HG03460 (cell line): ENCODE results near the gene MSL1.

ENCODE experiments used
- ATAC-seq: cut with Tn5 transposase; IDR thresholded peaks from one replicate; pipeline ENCODE4 v1.9.1; 2021; ENCODE audit not compliant: unreplicated experiment

The MSL1 gene

DNA sequence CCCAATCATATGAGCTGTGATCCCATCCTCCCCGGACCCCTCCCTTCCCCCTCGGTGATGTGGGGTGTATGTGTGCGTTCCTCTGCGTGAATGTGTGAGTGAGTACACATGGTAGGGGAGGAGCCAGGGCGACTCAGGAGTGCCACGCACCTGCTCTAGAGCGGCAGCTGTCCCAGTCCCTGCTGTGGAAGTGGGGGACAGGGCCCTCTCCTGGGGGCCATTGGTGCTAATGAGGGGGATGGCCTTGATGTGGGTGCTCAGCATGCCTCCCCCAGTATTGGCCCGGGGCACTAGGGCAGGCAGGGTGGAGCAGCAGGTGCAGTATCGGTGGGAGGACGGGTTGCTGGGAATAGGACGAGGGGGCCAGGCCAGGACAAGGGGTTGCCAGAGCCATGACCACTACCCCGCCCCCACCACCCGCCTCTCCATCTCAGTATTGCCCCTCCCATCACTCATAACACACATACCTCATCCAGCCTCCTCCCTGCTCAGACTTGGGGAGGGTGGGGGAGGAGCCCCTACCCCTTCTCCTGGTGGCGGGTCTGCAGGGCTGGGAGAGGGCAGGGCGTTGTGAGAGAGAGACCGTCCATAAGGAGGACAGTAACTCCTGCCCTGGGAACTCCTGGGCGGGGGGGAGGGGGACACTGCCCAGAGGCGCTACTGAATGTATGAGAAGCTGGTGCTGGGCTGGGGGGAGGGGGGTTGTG lies 29.9 kb upstream of the MSL1 start:
- no peak for ATAC-seq

DNA sequence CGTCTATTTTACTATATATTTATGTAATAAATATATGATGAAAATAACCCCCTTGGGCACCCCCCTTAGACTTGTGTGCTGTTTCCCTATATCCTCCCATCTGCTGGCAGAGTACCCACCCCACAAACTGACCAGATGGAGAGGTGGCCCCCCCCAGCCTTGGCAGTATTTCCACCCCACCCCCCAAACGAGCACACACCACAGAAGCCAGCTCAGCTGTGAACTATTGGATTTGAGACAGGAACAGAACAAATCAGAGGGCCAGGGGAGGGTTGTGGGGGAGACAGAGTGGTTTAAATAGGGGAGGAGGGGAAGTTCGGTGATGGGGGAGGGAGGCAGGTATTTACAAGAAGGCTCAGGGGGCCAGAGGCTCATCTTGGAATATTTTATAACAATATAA lies 29.2 kb upstream of the MSL1 start:
- ATAC-seq = no peak

DNA sequence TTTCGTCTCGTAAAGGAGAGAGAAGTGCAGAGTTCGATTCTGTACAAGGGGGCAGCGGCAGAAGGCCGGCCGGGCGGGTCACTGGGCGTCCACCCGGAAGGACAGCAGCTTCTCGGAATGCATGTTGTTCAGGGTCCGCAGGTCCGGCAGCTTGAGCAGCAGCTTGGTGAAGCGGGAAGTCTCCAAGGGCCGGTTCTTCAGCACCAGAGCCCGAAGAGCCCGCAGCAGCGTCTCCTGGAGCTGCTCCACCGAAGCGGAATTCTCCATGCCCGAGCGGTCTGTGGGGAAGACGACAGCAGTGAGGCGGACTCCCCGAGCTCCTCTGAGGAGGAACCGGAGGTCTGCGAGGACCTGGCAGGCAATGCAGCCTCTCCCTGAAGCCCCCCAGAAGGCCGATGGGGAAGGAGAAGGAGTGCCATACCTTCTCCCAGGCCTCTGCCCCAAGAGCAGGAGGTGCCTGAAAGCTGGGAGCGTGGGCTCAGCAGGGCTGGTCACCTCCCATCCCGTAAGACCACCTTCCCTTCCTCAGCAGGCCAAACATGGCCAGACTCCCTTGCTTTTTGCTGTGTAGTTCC lies 28.7 kb upstream of the MSL1 start:
- no peak for ATAC-seq

DNA sequence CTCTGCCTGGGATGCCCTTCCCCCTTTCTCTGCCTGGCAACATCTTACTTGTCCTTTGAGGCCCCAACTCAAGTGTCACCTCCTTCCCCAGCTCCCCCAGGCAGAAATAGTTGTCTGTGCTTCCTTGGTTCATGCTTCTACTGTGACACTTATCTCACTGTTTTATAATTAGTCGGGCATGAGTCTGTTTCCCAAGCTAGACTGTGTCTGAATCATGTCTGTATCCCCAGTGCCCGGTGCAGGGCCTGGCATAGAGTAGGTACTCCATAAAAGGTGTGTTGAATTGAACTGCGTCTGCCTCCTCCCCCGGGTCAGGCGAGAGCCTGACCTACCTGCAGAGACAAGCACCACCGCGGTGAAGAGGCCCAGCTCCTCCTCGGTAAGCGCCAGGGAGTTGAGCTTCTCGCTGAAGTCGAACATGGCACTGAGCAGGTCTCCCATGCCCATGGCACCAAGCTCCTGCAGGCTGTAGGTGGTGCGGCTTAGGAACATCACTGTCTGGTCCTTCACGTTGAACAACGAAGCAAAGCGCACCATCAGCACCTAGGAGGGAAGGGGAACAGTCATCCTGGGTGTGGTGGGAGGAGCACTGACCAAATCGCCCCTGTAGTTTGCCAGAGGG lies 28.1 kb upstream of the MSL1 start:
- ATAC-seq = no peak

DNA sequence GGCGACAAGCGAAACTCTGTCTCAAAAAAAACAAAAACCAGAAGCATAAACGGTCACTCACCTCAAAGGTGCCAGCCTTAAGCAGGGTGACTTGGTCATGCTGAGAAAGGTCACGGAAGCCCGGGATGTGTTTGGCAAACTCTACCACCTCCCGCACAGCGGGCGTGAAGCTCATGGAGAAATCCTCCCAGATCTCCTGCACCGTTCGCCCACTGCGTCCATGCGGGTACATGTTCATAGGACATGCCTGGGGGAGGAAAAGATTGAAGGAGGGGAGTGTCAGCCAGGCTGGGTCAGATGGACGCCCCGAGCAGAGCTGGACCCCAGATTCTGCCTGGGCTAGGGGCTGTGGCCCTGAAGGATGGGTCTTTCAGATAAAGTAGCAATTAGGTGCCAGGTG lies 26.9 kb upstream of the MSL1 start:
- ATAC-seq = no peak

DNA sequence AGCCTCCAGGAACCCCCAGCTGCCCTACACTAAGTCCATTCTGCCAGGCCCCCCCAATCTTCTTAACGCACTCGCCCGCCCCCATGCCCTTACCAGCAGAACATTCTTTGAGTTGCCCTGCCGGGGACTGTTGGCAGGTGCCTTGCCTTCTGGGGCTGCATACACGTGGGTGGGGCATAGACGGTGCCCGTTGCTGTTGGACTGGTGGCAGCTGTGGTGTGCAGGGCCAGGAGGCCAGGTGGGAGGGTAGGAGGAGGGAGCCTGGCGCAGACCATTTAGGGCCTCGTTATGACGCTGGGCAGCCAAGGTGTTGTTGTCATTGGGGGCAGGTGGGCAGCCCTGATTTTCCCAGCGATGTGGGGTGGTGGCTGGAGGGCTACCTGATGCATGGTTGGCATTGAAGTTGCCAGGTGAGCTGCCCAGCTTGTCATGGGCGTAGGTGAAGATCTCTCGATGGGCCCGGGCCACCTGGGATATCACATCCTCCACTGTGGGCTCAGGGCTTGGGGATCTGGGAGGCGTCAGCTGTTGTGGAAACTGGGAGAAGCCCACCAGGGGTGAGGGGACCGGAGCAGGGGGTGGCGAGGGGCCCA lies 26.3 kb upstream of the MSL1 start:
- ATAC-seq = no peak

DNA sequence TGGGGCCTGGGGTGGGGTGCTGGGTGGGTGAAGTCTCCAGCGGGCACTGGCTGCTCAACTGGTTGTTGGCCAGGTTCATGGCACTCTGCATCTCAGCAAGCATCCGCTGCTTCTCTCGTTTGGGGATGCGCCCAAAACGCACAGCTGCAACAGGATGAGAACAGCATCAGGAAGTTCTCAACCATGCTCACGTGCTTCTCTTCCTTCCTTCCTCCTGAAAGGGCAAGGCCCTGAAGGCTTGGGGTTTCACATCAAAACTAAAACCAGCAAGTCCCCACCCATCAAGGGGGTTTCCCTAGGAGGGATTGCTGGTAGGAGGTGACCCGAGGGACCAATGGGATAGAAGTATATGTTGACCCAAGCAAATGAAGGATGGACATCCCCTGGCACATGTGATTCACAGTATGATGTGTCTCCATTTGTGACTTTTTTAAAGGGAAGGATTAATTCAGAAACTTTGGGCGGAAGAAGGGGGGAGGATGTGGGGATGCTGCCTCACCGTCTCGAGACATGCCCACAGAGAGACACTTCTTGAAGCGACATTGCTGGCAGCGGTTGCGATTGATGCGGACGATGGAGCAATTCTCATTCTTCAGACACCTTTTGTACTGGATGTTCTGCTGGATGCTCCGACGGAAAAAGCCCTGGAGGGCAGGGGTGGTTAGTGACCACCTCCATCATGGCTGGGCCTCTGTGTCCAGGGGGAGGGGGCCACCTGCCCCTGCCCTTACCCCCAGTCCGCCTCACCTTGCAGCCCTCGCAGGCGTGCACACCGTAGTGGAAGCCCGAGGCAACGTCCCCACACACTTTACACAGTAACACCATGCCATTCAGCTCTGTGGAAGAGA lies 25.6 kb upstream of the MSL1 start:
- peak; percentile 43 for ATAC-seq

DNA sequence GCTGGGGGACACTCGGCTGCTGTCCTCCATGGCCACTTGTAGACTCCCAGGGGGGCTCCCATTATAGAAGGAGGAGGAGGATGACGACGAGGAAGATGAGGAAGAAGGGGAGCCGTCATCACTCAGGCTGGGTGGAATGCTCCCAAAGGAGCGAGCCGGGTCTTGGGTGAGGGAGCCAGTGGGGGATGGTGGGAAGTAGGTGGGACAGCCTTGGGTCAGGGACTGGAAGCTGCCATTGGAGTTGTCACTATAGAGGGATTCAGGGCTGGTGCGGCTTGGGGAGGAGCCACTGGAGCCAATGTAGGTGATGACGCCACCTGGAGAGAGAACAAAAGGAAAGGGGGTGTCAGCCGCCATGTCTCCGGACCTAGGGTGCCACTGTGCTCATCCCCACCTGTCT lies 24.7 kb upstream of the MSL1 start:
- ATAC-seq = no peak

DNA sequence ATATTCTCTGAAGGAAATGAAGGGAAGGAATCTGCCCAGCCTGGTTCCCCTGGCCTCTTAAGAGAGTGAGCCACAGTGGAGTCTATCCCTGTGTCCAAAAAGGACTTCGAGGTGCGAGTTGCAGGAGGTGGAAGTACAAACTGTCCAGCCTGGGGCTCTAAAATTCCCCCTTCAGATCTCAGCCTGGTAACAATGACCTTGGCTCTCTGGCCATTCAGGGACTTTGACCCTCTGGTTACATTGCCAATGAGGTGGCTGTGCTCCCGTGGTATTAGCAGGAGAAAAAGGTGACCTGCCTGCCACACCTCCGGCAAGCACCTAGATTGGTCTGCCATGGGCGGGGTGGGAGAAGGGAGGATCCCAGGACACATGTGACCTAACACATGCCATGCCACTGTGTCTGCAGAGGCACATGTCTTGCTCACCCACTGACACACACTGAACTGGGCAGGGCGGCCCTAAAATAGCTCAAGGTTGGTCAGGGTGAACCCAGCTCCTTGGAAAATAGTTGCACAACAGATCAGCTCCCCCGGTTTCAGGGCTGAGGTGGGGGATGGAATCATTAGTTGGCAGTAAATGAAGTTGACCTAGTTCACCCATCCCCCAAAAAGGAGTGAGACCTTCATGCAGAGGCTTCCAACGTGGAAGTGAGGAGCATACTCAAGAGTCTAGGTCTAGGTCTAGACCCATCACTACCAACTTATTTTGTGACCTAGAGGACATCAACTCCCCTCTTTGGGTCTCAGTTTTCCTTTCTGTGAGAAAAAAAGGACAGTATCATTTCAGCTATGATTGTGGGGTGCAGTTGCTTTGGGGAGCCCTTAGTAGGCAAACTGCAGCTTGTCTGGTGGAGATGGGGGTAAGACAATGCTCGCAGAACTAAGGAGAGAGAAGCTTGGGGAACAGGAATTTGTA lies 23.6 kb upstream of the MSL1 start:
- ATAC-seq = no peak

DNA sequence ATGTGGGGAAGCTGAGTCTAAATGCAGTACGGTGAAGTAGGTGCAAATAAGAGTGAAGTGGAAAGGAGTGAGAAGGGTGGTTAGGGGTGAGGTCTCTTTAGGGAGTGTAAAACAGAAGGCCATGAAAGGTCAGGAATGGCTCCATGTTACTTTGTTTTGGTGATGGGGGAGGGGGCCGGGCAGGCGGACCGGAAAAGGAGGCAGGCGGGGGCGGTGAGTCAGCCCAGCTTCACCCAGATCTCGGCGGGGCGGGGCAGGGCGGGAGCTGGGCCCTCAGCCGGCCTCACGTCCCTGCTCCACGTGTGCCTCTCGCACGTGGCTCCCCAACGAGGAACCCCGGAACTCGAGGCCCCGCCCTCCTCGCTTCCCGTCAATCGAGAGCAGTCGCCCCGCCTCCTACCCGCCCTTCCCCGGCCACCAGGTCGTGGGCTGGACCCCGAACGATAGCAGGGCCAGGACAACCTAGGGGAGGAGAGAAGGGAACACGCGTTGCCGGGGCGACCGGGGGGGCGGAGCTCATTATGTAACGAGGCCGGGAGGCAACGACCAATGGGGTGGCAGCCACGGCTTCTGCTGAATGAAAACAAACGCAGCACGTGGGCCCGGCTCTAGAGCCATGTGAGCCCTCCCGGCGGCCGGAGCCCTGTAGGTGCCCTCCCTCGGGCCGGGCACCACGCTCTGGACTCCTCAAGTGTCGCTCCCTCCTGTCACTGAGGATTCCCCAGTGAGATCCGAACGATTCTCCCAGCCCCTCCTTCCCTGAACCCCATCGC lies 22.7 kb upstream of the MSL1 start:
- peak; percentile 59 for ATAC-seq

DNA sequence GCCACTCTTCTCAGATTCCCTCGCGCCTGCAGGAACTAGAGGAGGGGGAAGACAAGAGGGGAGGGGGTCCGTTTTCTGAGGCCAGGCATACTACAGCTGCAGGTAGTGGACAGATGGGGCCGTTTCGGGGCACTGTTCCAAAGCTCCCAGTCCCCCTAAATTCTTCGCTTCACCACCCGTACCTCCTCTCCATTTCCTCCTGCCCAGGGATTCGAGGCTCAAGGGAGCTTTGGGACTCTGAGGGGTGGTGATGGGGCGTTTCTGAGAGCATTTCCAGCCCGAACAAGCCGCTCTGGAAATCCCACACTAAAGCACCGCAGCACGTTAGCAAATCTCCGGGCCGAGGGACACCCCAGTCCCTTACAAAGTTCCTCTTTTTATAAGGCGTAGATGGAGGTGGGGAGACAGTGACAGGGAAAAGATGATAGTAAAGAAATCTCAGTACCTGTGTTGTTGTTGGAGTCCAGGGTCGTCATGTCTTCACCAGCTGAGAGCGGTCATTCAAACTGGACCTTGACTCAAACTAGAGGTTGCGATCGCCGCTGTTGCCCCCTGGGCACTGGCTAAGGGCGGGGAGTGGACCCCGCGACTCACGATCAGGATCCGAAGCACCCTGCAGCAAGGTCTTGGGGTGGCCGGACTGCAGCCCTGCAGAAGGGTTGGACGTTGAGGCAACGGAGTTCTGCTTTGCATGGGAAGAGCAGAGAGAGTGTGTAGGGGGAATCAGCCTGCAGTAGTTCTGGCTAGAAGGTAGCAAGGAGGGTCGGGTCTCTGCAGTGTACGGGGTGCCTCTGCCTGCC lies 22.0 kb upstream of the MSL1 start:
- ATAC-seq = no peak

DNA sequence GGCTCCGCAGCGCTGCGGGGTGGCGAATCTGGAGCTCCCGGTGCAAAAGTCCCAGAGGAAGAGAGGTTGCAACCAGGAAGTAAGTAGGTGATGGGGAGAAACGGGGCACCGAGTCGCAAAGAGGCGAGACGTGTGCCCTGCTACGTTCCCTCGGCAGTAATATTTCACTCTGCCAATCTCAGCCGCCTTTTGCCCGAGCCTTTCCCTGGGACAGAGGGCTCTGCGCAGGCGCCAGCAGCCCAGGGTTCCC lies 21.4 kb upstream of the MSL1 start, which contains the start of gene NR1D1:
TSS of gene NR1D1 (minus strand) at position 171 of the 250 bp plus-strand sequence. CDS start 495 bp downstream, outside the sequence.
- ATAC-seq = no peak

DNA sequence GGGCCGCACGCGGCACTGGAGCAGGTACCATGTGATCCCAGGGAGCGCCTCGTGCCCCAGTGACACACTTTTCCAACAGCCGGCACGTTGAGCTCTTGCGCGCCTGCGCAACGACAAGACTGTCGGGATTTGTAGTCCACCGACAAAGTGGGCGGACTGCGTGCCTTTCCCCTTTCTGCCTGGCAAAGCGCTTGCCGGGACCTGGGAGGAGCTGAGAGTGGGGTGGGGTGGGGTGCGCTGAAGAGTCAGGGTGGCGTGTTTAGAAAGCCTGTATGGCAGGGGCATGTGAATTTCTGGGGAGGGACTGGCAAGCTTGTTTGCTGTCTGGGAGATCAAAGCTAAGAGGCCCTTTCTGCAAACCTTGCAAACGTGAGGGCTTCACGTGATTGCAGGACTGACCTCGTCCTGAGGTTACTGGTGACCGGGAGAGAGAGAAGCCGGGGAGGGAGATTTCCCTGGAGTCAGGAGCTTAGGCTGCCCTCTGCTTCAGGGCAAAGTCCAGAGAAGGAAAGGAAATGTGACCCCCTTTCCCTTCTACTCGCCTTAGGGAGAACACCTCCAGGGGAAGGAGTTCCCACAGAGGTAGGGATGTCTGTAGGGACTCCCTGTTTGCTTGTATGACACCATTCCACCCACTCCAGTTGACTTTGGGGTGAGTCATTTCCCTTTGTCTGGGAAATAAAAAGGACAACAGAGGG lies 21.0 kb upstream of the MSL1 start:
- ATAC-seq = no peak

DNA sequence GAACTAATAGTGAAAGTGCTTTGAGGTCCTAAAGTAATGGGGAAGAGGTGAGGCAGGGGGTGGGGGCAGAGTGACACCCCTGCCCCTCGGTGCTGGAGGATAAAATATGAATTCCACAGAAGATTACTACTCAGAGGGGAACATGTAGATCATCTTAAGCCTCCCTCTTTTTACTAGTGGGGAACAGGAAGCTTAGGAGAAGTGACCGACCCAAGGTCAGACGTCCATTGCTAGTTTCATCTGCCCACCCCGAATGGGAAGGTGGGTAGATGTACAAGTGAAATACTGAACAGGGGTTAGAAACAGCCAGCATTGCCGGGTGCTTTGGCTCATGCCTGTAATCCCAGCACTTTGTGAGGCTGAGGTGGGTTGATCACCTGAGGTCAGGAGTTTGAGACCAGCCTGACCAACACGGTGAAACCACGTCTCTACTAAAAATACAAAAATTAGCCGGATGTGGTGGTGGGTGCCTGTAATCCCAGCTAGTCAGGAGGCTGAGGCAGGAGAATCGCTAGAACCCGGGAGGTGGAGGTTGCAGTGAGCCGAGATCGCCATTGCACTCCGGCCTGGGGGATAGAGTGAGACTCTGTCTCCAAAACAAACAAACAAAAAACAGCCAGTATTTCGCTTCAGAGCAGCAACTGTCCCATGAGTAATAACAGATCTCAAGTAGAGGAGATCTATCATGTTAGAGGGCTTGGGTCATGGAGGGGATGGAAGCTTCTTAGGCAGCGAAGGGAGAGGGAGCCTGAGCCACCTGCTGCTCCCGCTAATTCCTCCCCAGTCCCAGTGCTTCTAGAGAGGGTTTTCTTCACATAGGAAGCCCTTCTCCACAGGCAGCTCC lies 20.2 kb upstream of the MSL1 start:
- no peak for ATAC-seq

DNA sequence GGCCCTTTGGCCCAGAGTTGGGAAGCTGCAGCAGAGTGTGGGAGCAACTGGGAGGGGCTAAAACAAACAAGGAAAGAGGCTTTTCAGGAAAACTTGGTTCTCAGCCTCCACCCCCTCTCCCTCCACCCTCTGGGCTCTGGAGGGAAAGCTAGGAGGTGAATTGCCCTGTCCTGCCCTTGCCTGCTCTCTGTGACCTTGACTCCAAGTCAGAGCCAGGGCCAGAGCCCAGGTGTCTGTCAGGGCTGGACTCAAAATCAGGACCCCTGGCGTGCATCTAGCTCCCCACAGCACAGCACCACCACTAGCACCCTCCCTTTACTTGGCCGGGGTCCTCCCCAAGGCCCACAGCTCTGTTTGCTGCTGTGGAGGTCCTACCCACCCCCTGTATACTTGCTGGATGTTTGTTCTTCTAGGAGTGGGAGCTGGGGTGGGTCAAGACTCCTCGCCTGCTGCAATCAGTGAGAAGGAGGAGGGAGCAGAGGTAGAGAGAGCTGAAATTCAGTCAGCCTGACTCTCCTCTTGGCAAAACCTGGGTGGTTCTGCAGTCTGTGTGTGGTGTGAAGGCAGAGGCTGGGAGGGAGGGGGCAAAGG lies 18.6 kb upstream of the MSL1 start:
- ATAC-seq = no peak

DNA sequence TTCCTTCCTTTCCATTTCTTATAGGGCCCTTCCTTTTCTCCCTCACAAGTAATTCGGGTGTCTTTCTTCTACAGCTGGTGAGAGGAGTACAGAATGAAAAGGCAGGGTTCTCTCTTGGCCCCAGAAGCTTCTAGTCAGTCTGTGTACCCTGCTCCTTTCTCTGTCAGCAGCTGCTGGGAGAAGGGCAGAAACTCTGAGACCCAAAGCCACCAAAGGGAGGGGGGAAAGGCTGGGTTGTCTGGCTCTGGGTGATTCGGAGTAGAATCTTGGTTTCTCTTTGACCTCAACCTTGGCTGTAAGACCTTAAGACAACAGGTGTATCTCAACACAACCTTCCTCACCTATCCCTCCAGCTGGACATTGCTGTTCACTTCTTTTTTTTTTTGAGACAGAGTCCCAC lies 18.1 kb upstream of the MSL1 start:
- ATAC-seq = no peak
